K562 (cell line): ENCODE measurements around the gene MPRIP. TPM values are rescaled to one million over a fixed set of nuclear protein-coding genes. Genes with fewer than 3 reads are reported as not detected.

Experiments used
- BACH1 ChIP-seq: fragments of 200-800 bp; sonication (Bioruptor generic); IDR thresholded peaks from 2 replicates; pipeline ENCODE4 v1.6.1; 2016; ENCODE audit warnings: missing genetic modification characterization, missing compliant biosample characterization
- CXXC5 ChIP-seq: fragments of 250-450 bp; sonication (Bioruptor Pico); IDR thresholded peaks from 2 replicates; pipeline ENCODE4 v1.8.0; 2022; ENCODE audit warnings: inconsistent platforms, mild to moderate bottlenecking, moderate library complexity
- FOXP1 ChIP-seq: sonication (generic); formaldehyde crosslinking; IDR thresholded peaks from 2 replicates; pipeline ENCODE4 v1.8.0; 2022; ENCODE audit warnings: mild to moderate bottlenecking, missing genetic modification reagents
- HDAC3 ChIP-seq: fragments of 450-650 bp; IDR thresholded peaks from 2 replicates; pipeline ENCODE4 v1.6.1; 2018; ENCODE audit warnings: borderline replicate concordance, mild to moderate bottlenecking, moderate library complexity; ENCODE audit not compliant: partially characterized antibody
- HSF4 ChIP-seq: fragments of 250-450 bp; sonication (Bioruptor Pico); IDR thresholded peaks from 2 replicates; pipeline ENCODE4 v2.1.2; 2022; ENCODE audit warnings: mild to moderate bottlenecking, moderate library complexity, borderline replicate concordance
- MEIS2 ChIP-seq: fragments of 450-650 bp; IDR thresholded peaks from 2 replicates; pipeline ENCODE4 v1.6.1; 2014; ENCODE audit warnings: mild to moderate bottlenecking; ENCODE audit not compliant: partially characterized antibody
- PKNOX1 ChIP-seq: fragments of 450-650 bp; IDR thresholded peaks from 2 replicates; pipeline ENCODE4 v1.6.1; 2016
- PRDM10 ChIP-seq: fragments of 450-650 bp; IDR thresholded peaks from 2 replicates; pipeline ENCODE4 v1.6.1; 2018; ENCODE audit not compliant: partially characterized antibody
- RREB1 ChIP-seq: fragments of 250-450 bp; sonication (Bioruptor Pico); IDR thresholded peaks from 2 replicates; pipeline ENCODE4 v1.4.0; 2020
- SMAD3 ChIP-seq: fragments of 450-650 bp; formaldehyde crosslinking; conservative IDR thresholded peaks from 2 replicates; pipeline ENCODE4 v1.4.0; 2020; ENCODE audit warnings: mild to moderate bottlenecking
- SNIP1 ChIP-seq: fragments of 450-650 bp; IDR thresholded peaks from 2 replicates; pipeline ENCODE4 v1.7.1; 2017; ENCODE audit warnings: low read depth, mild to moderate bottlenecking
- STAG1 ChIP-seq: sonication (generic); formaldehyde crosslinking; IDR thresholded peaks from 2 replicates; pipeline ENCODE4 v1.5.0; 2020; ENCODE audit warnings: missing genetic modification reagents, borderline replicate concordance
- TEAD2 ChIP-seq: fragments of 450-650 bp; IDR thresholded peaks from 2 replicates; pipeline ENCODE4 v1.6.1; 2016; ENCODE audit warnings: missing genetic modification characterization, control low read depth, missing compliant biosample characterization
- ZBTB26 ChIP-seq: fragments of 450-650 bp; formaldehyde crosslinking; IDR thresholded peaks from 2 replicates; pipeline ENCODE4 v1.4.0; 2022; ENCODE audit warnings: missing genetic modification characterization
- ZFP1 ChIP-seq: fragments of 450-650 bp; formaldehyde crosslinking; IDR thresholded peaks from 2 replicates; pipeline ENCODE4 v1.4.0; 2020; ENCODE audit warnings: mild to moderate bottlenecking, mixed read lengths
- ZNF184 ChIP-seq: sonication (generic); formaldehyde crosslinking; IDR thresholded peaks from 2 replicates; pipeline ENCODE4 v1.5.0; 2020; ENCODE audit warnings: missing genetic modification reagents
- ZNF41 ChIP-seq: fragments of 250-450 bp; sonication (Bioruptor Pico); conservative IDR thresholded peaks from 2 replicates; pipeline ENCODE4 v1.4.0; 2020; ENCODE audit warnings: mild to moderate bottlenecking
- polyA plus RNA-seq, 8 experiments: library from polyadenylated mRNA; depleted of rRNA in 4 of 8; stranded (reverse) in 5 of 8; unstranded in 3 of 8; fragments of >200 nt; fragmentation: Nextera tagmentation in 2 of 8; fragmentation: Illumina TruSeq in 1 of 8; extraction: Ambion mirVana in 2 of 8; extraction: Trizol in 1 of 8; gene quantifications; 2 replicates each; pipeline versions ENCODE4 v1.2.1 to v1.2.3, GENCODE V29; 2011 to 2014; ENCODE audit warnings: inconsistent platforms in 1 of 8, missing spikeins in 1 of 8
- total RNA-seq, 7 experiments: library from RNA; depleted of rRNA in 6 of 7; stranded (reverse); fragments of >200 nt in 6 of 7; fragmentation: Illumina TruSeq in 2 of 7; extraction: Trizol in 2 of 7; gene quantifications; 2 replicates each; pipeline versions ENCODE4 v1.2.1 to v1.2.3, GENCODE V29; 2011 to 2021; ENCODE audit warnings: low replicate concordance in 1 of 7

Gene MPRIP
- total and polyA plus RNA-seq, 9 of the 15 experiments (the other 6 are each of a cell fraction or from before 2014, with no cell fraction given), result 10.0 to 72.6 (median 30.1) TPM

GRCh38 chr17:17237026-17237799 is 195.0 kb downstream of the MPRIP start, which contains the start of gene FLCN (continued):
- TF ChIP-seq RREB1 (CRISPR knock-in tag), result no peak
- no peak for TF ChIP-seq ZBTB26
- peak; percentile 100 for TF ChIP-seq PRDM10
- no peak for TF ChIP-seq SNIP1
- no peak for TF ChIP-seq STAG1 (CRISPR knock-in tag)
- no peak for TF ChIP-seq PKNOX1
- TF ChIP-seq ZNF41 (CRISPR knock-in tag), result no peak
- no peak for TF ChIP-seq HSF4 (CRISPR knock-in tag)
- TF ChIP-seq CXXC5 (CRISPR knock-in tag), result peak; percentile 80
- TF ChIP-seq SMAD3, result no peak
- TF ChIP-seq BACH1 (tag), result no peak
- TF ChIP-seq MEIS2, result peak; percentile 48
- no peak for TF ChIP-seq HDAC3
- no peak for TF ChIP-seq ZFP1 (CRISPR knock-in tag)
- no peak for TF ChIP-seq TEAD2 (tag)
- TF ChIP-seq ZNF184, result no peak
- no peak for TF ChIP-seq FOXP1 (CRISPR knock-in tag)
